Calu3 (cell line): ENCODE results near the gene SEC31A. TPM values are rescaled to one million over a fixed set of nuclear protein-coding genes. Genes with fewer than 3 reads are reported as not detected.
A peak's percentile ranks its signal among the peaks of the same experiment; 100 is the strongest.

Experiments used
- BruUV-seq: library from RNA; stranded (reverse); fragments of 400-500 nt; replicated peaks from 2 replicates; lab custom pipeline; 2021; lab: Mats Ljungman, UMichigan
- CTCF ChIA-PET: fragments of 300-600 bp; sonication (Branson Sonifier 250); formaldehyde crosslinking; loops from one replicate; lab custom pipeline; 2022; ENCODE audit warnings: antibody characterized with exemption; lab: Charles Lee
- DNase-seq: peaks from one replicate; pipeline ENCODE4 v3.0.0; 2022
- H3K27ac Mint-ChIP-seq: one replicate; pipeline ENCODE4 v1.8.0; 2022; ENCODE audit warnings: mixed read lengths; ENCODE audit not compliant: unreplicated experiment
- H3K27me3 Mint-ChIP-seq: one replicate; pipeline ENCODE4 v1.8.0; 2022; ENCODE audit warnings: mixed read lengths; ENCODE audit not compliant: unreplicated experiment
- H3K36me3 Mint-ChIP-seq: one replicate; pipeline ENCODE4 v1.8.0; 2022; ENCODE audit warnings: mild to moderate bottlenecking, moderate library complexity, mixed read lengths; ENCODE audit not compliant: insufficient read depth, unreplicated experiment
- H3K4me1 Mint-ChIP-seq: one replicate; pipeline ENCODE4 v1.8.0; 2022; ENCODE audit warnings: mild to moderate bottlenecking, low read depth, mixed read lengths; ENCODE audit not compliant: unreplicated experiment
- H3K4me3 Mint-ChIP-seq: one replicate; pipeline ENCODE4 v1.8.0; 2022; ENCODE audit warnings: mild to moderate bottlenecking, low read depth, moderate library complexity, mixed read lengths; ENCODE audit not compliant: unreplicated experiment
- H3K9me3 Mint-ChIP-seq: one replicate; pipeline ENCODE4 v1.8.0; 2022; ENCODE audit warnings: low read depth, mixed read lengths; ENCODE audit not compliant: unreplicated experiment
- intact Hi-C: fragments of 100-400 bp; cut with micrococcal nuclease; formaldehyde crosslinking; loops from one replicate; pipeline ENCODE4 v1.10.0; 2022; ENCODE audit not compliant: unreplicated experiment
- total RNA-seq: library from RNA; stranded (reverse); gene quantifications from 2 replicates; pipeline ENCODE4 v1.2.3, GENCODE V29; 2022
- TF ChIP-seq, protein P1 (sequence below): fragments of 200-600 bp; IDR thresholded peaks from one replicate; pipeline ENCODE4 v1.8.0; 2022; ENCODE audit warnings: antibody characterized with exemption; ENCODE audit not compliant: unreplicated experiment

The SEC31A gene
- total RNA-seq, 1 experiment from 2014 or later, result 108 TPM

DNA sequence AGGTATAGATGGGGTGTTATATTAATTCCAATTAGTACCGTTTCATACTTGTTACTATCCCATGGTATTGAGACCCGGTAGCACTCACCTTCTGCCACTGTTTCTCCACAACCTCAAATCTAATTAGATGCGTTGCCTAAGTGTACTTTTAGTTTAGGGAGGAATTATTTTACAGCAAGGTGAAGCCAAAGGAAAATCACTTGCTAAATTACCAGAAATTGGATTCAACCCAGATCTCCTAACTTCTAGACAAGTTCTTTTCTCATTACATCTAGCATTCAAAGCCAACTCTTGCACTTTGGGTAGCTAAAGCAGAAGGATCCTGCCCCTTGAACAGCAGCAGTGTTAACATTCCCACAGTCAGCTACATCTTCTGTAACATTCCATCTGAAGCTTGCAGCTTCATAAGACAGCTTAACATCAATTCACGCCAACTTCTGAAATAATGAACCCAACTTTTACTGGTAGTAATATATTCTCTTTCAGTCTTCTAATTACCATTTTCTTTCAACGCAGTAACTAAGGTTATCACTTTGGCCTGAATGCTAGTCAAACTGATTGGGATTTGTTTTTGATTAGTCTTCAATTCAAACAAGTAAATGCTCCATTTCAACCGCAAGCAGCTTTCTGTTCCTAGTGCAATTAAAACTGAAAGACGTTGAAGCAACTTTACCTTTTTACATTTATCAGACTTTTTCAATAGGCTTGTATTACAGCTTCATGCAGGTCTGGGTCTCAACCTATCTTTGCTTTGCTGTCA lies 934 bp upstream of the SEC31A start:
- H3K36me3 Mint-ChIP-seq, result peaks cover 49% of the 10 kb centered on the region
- H3K4me3 Mint-ChIP-seq, result peak overlapping the region; percentile 86
- DNase-seq, result no peak
- intact Hi-C loops, result loop anchor here (10.0 kb wide), 1 partner anchor 517 kb away; the partner anchor contains the start of gene HNRNPD
- BruUV-seq, result no TSS peak
- CTCF ChIA-PET, result no interaction called here
- H3K4me1 Mint-ChIP-seq, result no peaks in the 10 kb centered on the region
- H3K27ac Mint-ChIP-seq, result peak overlapping the region; percentile 91
- TF ChIP-seq, protein P1, sequence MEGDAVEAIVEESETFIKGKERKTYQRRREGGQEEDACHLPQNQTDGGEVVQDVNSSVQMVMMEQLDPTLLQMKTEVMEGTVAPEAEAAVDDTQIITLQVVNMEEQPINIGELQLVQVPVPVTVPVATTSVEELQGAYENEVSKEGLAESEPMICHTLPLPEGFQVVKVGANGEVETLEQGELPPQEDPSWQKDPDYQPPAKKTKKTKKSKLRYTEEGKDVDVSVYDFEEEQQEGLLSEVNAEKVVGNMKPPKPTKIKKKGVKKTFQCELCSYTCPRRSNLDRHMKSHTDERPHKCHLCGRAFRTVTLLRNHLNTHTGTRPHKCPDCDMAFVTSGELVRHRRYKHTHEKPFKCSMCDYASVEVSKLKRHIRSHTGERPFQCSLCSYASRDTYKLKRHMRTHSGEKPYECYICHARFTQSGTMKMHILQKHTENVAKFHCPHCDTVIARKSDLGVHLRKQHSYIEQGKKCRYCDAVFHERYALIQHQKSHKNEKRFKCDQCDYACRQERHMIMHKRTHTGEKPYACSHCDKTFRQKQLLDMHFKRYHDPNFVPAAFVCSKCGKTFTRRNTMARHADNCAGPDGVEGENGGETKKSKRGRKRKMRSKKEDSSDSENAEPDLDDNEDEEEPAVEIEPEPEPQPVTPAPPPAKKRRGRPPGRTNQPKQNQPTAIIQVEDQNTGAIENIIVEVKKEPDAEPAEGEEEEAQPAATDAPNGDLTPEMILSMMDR, result no peak
- no peaks in the 10 kb centered on the region for H3K9me3 Mint-ChIP-seq
- no peaks in the 10 kb centered on the region for H3K27me3 Mint-ChIP-seq

DNA sequence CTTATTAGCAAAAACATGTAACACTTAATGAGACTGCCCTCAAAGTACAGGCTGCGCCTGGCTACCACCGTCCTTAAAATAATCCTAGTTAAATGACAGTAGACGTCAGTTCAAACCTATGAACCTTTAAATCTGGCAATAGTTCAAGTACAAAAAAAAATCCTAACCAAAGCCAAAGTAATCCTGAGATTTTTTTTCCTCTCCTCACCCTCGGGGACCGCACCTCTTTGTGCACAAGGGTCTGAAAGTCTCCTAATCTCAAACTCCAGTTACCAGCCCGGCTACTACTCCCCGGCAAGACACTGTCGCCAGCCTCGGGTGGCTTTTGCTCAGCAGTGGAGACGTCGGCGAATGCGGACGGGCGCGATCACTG lies 439 bp downstream of the SEC31A start:
- H3K9me3 Mint-ChIP-seq, result no peaks in the 10 kb centered on the region
- CTCF ChIA-PET, result no interaction called here
- H3K4me3 Mint-ChIP-seq, result peak overlapping the region; percentile 86
- TF ChIP-seq, protein P1, result no peak
- H3K4me1 Mint-ChIP-seq, result peaks cover 8% of the 10 kb centered on the region
- H3K27me3 Mint-ChIP-seq, result no peaks in the 10 kb centered on the region
- H3K36me3 Mint-ChIP-seq, result peaks cover 42% of the 10 kb centered on the region
- TSS peak; percentile 24 for BruUV-seq
- intact Hi-C loops, result loop anchor here (10.0 kb wide), 1 partner anchor 516 kb away; the partner anchor contains the start of gene HNRNPD
- DNase-seq, result no peak
- H3K27ac Mint-ChIP-seq, result peak overlapping the region; percentile 91

DNA sequence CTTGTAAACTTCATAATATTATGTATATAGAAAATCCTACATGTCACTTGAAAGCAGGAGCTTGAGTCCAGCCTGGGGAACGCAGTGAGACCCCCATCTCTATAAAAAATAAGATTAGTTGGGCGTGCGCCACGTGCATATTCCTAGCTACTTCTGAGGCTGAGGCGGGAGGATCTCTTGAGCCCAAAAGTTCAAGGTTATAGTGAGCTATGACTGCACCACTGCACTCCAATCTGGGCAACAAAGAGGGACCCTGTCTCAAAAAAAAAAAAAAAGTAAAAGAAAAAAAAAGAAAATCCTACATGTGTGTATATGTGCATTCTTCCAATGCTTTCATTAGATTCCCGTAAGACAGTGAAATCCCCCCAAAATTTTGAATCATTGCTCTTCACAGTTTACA lies 1.7 kb downstream of the SEC31A start:
- peak overlapping the region; percentile 91 for H3K27ac Mint-ChIP-seq
- H3K9me3 Mint-ChIP-seq, result no peaks in the 10 kb centered on the region
- TF ChIP-seq, protein P1, result no peak
- intact Hi-C loops, result no loop called here
- CTCF ChIA-PET, result interaction anchor here (0.7 to 1.1 kb wide), 3 partner anchors 11 to 103 kb away, joined by 3 to 4 read pairs (median 3); no protein-coding TSS in a partner anchor
- BruUV-seq, result no TSS peak
- H3K36me3 Mint-ChIP-seq, result peaks cover 35% of the 10 kb centered on the region
- H3K4me1 Mint-ChIP-seq, result peaks cover 16% of the 10 kb centered on the region
- DNase-seq, result no peak
- no peaks in the 10 kb centered on the region for H3K27me3 Mint-ChIP-seq
- peak overlapping the region; percentile 86 for H3K4me3 Mint-ChIP-seq

DNA sequence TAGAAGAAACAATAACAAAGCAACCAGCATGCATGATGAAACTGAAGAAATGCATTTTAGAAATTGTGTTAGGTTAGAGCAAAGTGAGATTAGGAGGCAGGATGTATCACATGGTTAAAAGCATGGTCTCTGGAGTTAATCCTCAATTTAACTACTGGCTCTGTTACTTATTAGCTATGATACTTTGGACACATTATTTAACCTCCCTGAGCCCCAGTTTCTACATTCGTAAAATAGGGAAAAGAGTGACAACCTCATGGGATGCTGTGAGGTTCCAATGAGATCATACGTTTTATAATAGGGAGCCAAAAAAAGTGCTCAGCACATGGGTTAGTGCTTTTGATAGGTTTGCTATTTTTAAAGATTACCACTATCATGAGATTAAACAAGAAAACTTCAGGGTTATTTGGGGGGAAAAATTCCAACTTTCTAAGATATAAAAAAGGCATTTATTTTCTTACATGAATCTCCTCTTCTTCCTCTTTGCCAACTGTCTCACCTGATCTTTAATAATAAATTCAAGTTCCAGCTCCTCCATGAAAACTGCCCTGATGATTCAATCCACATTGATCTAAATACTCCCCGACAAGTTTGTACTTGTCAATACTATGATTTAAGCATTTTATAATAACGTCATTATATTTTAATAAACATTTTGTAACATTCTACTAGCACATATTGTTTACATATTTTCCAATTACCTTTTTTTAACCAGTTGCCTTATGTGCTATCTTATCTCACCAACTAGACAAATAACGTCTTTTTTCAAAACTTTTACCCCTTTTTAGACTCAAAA lies 4.6 kb downstream of the SEC31A start:
- Mint-ChIP-seq H3K4me3 (no peak overlapping the region), H3K27me3 (no peaks in the 10 kb centered on the region), H3K27ac (no peak overlapping the region), H3K36me3 (peaks cover 30% of the 10 kb centered on the region), H3K9me3 (no peaks in the 10 kb centered on the region), H3K4me1 (peaks cover 16% of the 10 kb centered on the region)
- TF ChIP-seq, protein P1, result no peak
- intact Hi-C loops, result no loop called here
- CTCF ChIA-PET, result interaction anchor here (0.6 kb wide), 1 partner anchor 374 kb away, joined by 3 read pairs; no protein-coding TSS in a partner anchor
- DNase-seq, result no peak
- BruUV-seq, result no TSS peak
